Liver (tissue), 3 donors: ENCODE measurements around the gene SLC9A8.

Experiments
- HNF4G ChIP-seq: IDR thresholded peaks from 2 replicates; pipeline ENCODE4 v1.6.1; 2016; ENCODE audit warnings: antibody characterized with exemption
- MAX ChIP-seq: IDR thresholded peaks from 2 replicates; pipeline ENCODE4 v1.6.1; 2016; ENCODE audit warnings: antibody characterized with exemption
- NR2F2 ChIP-seq: IDR thresholded peaks from 2 replicates; pipeline ENCODE4 v1.6.1; 2016; ENCODE audit warnings: antibody characterized with exemption
- RAD21 ChIP-seq, 2 donors: IDR thresholded peaks; 2 replicates each; pipeline ENCODE4 v1.6.1; 2016; ENCODE audit warnings: antibody characterized with exemption in 2 of 2, mild to moderate bottlenecking in 2 of 2
- RXRA ChIP-seq, 2 donors: IDR thresholded peaks; 2 replicates each; pipeline ENCODE4 v1.6.1; 2017 to 2018; ENCODE audit warnings: antibody characterized with exemption in 2 of 2, mild to moderate bottlenecking in 1 of 2
- SP1 ChIP-seq: IDR thresholded peaks from 2 replicates; pipeline ENCODE4 v1.6.1; 2018; ENCODE audit warnings: antibody characterized with exemption, mild to moderate bottlenecking
- TF ChIP-seq, protein P1 (sequence below): fragments of 150-350 bp; IDR thresholded peaks from 2 replicates; pipeline ENCODE4 v1.5.1; 2017; ENCODE audit warnings: improper control_type of control experiment, low read depth, low read length; ENCODE audit not compliant: missing input control
- TF ChIP-seq, protein P2 (sequence below): IDR thresholded peaks from 2 replicates; pipeline ENCODE4 v1.6.1; 2016; ENCODE audit warnings: antibody characterized with exemption, mild to moderate bottlenecking
- donor health status: healthy.
- donor health status: healthy.

GRCh38 chr20:49804364-49804763 is 8.3 kb upstream of the SLC9A8 start:
- TF ChIP-seq RAD21 (IDR thresholded peaks at IDR 0.05) (no peak), HNF4G (no peak), MAX (no peak), NR2F2 (no peak), RXRA (IDR thresholded peaks at IDR 0.05) (no peak), SP1 (no peak)
- TF ChIP-seq, protein P1, sequence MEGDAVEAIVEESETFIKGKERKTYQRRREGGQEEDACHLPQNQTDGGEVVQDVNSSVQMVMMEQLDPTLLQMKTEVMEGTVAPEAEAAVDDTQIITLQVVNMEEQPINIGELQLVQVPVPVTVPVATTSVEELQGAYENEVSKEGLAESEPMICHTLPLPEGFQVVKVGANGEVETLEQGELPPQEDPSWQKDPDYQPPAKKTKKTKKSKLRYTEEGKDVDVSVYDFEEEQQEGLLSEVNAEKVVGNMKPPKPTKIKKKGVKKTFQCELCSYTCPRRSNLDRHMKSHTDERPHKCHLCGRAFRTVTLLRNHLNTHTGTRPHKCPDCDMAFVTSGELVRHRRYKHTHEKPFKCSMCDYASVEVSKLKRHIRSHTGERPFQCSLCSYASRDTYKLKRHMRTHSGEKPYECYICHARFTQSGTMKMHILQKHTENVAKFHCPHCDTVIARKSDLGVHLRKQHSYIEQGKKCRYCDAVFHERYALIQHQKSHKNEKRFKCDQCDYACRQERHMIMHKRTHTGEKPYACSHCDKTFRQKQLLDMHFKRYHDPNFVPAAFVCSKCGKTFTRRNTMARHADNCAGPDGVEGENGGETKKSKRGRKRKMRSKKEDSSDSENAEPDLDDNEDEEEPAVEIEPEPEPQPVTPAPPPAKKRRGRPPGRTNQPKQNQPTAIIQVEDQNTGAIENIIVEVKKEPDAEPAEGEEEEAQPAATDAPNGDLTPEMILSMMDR, result no peak
- TF ChIP-seq, protein P2, sequence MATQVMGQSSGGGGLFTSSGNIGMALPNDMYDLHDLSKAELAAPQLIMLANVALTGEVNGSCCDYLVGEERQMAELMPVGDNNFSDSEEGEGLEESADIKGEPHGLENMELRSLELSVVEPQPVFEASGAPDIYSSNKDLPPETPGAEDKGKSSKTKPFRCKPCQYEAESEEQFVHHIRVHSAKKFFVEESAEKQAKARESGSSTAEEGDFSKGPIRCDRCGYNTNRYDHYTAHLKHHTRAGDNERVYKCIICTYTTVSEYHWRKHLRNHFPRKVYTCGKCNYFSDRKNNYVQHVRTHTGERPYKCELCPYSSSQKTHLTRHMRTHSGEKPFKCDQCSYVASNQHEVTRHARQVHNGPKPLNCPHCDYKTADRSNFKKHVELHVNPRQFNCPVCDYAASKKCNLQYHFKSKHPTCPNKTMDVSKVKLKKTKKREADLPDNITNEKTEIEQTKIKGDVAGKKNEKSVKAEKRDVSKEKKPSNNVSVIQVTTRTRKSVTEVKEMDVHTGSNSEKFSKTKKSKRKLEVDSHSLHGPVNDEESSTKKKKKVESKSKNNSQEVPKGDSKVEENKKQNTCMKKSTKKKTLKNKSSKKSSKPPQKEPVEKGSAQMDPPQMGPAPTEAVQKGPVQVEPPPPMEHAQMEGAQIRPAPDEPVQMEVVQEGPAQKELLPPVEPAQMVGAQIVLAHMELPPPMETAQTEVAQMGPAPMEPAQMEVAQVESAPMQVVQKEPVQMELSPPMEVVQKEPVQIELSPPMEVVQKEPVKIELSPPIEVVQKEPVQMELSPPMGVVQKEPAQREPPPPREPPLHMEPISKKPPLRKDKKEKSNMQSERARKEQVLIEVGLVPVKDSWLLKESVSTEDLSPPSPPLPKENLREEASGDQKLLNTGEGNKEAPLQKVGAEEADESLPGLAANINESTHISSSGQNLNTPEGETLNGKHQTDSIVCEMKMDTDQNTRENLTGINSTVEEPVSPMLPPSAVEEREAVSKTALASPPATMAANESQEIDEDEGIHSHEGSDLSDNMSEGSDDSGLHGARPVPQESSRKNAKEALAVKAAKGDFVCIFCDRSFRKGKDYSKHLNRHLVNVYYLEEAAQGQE, result no peak
